Activated T-cell treated with anti-CD3 and anti-CD28 coated beads, Interleukin-2, amount 50 U/mL, for 4 hours (primary cell): ENCODE measurements around the gene TAF4. TPM values are rescaled to one million over a fixed set of nuclear protein-coding genes. Genes with fewer than 3 reads are reported as not detected.
"Not testable (repeated sequence)": the region's sequence is repeated elsewhere in the genome, so short reads cannot be mapped to it uniquely, and the experiment has no call there.

ENCODE experiments used
- ATAC-seq, 2 donors: fragments of 200-7000 bp; cut with Tn5 transposase; one replicate each; pipeline ENCODE4 v1.10.0; 2021
- DNase-seq: peaks from one replicate; pipeline ENCODE4 v3.0.0-alpha.2; 2020
- H3K27me3 Mint-ChIP-seq: one replicate; pipeline ENCODE4 v1.8.0; 2021; ENCODE audit warnings: low read depth, mixed read lengths
- H3K36me3 Mint-ChIP-seq: one replicate; pipeline ENCODE4 v1.8.0; 2022; ENCODE audit warnings: mixed read lengths; ENCODE audit not compliant: insufficient read depth
- H3K4me1 Mint-ChIP-seq: one replicate; pipeline ENCODE4 v1.8.0; 2021; ENCODE audit warnings: low read depth, mixed read lengths
- H3K4me3 Mint-ChIP-seq: one replicate; pipeline ENCODE4 v1.8.0; 2021; ENCODE audit warnings: mild to moderate bottlenecking, moderate library complexity, mixed read lengths
- H3K9me3 Mint-ChIP-seq: one replicate; pipeline ENCODE4 v1.8.0; 2021; ENCODE audit warnings: mixed read lengths
- total RNA-seq, 3 donors: library from RNA; stranded (reverse); gene quantifications; one replicate each; pipeline ENCODE4 v1.2.1, GENCODE V29; 2021

Gene TAF4
- total RNA-seq, 3 donors from 2014 or later, result 26.4 to 31.1 (median 27.0) TPM

- Mint-ChIP-seq H3K4me1 (no peaks in the 10 kb centered on the region), H3K9me3 (no peaks in the 10 kb centered on the region), H3K36me3 (no peaks in the 10 kb centered on the region), H3K4me3 (no peak overlapping the region), H3K27me3 (peaks cover 2% of the 10 kb centered on the region)
- DNase-seq, result no peak
- ATAC-seq, result no peak
These were observed 22.0 kb upstream of the TAF4 start for GRCh38 chr20:62087632-62088031.

DNA sequence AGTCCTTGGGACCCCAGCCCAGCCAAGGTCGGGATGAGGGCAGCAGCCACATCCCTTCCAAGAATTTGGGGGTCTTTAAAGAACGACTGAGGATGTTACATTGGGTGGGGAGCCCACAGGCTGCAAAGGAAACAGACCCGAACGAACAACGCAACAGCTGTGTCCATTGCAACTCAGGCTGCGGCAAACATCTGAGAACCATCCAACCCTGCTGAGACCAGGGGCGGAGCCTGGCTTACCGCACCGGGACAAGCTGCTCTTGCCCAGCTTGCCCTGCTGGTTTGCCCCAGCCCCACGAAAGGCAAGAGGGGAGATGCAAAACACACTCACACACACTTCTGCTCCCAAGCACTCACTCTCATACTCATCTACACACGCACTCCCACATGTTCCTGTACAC is 21.5 kb upstream of the TAF4 start:
- no peak for ATAC-seq
- Mint-ChIP-seq H3K27me3 (peaks cover 2% of the 10 kb centered on the region), H3K9me3 (no peaks in the 10 kb centered on the region), H3K4me3 (no peak overlapping the region), H3K36me3 (no peaks in the 10 kb centered on the region), H3K4me1 (no peaks in the 10 kb centered on the region)
- DNase-seq, result no peak

- no peaks in the 10 kb centered on the region for H3K36me3 Mint-ChIP-seq
- H3K4me3 Mint-ChIP-seq, result no peak overlapping the region
- ATAC-seq (no peak), DNase-seq (no peak)
- peaks cover 2% of the 10 kb centered on the region for H3K27me3 Mint-ChIP-seq
- no peaks in the 10 kb centered on the region for H3K4me1 Mint-ChIP-seq
- H3K9me3 Mint-ChIP-seq, result peaks cover 4% of the 10 kb centered on the region
These were observed 19.5 kb upstream of the TAF4 start for GRCh38 chr20:62085206-62085605.

- ATAC-seq, H3K27me3 Mint-ChIP-seq, DNase-seq, H3K4me1 Mint-ChIP-seq, H3K4me3 Mint-ChIP-seq, H3K9me3 Mint-ChIP-seq, H3K36me3 Mint-ChIP-seq: not testable (repeated sequence)
These were observed 18.5 kb upstream of the TAF4 start for GRCh38 chr20:62084224-62084623.

DNA sequence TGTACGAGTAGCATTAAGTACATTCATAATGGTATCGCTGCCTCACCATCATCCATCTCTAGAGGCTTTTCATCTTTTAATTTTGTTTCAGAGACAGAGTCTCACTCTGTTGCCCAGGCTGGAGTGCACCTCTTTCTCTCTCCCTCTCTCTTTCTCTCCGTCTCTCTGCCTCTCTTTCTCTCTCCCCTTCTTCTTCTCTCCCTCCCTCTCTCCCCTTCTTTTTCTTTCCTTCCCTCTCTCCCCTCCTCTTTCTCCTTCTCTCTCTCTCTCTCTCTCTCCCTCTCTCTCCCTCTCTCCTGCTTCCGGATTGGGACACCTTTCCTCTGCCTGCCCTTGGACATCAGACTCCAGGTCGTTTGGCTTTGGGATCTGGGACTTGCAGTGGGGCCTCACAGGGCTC is 17.6 kb upstream of the TAF4 start:
- no peak for DNase-seq
- no peak for ATAC-seq
- Mint-ChIP-seq H3K4me3 (no peak overlapping the region), H3K36me3 (no peaks in the 10 kb centered on the region), H3K4me1 (no peaks in the 10 kb centered on the region), H3K9me3 (peaks cover 10% of the 10 kb centered on the region), H3K27me3 (peaks cover 2% of the 10 kb centered on the region)

DNA sequence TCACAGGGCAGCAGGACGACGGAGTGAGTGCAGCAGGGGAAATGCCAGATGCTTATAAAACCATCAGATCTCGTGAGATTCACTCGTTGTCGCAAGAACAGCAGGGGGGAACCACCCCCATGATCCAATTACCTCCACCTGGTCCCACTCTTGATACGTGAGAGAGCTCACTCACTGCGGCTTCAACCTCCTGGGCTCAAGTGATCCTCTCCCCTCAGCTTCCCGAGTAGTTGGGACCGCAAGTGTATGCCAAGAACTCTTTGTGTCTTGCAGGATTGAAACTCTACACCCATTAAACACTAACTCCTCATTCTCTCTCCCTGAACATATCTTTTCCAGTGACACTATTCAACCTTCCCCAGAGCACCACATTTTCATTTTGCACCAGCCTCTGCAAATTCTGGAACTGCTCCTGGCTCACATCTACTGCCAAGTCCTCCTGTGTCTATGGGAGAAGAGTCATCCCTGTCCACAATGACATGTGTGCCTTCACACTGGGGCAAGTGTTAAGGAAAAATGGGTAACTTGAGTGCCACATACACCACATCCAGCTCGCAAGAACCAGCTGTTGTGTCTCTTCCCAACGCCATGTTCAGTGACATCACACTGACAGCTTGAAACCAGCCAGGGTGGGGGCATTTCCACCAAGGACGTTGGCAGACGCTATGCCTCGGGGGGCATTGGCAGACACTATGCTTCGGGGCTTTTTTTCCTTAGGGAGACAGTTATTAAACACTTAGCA is 14.7 kb upstream of the TAF4 start:
- ATAC-seq, result no peak
- peaks cover 14% of the 10 kb centered on the region for H3K9me3 Mint-ChIP-seq
- H3K27me3 Mint-ChIP-seq, result peaks cover 2% of the 10 kb centered on the region
- no peak overlapping the region for H3K4me3 Mint-ChIP-seq
- DNase-seq, result no peak
- no peaks in the 10 kb centered on the region for H3K36me3 Mint-ChIP-seq
- no peaks in the 10 kb centered on the region for H3K4me1 Mint-ChIP-seq

DNA sequence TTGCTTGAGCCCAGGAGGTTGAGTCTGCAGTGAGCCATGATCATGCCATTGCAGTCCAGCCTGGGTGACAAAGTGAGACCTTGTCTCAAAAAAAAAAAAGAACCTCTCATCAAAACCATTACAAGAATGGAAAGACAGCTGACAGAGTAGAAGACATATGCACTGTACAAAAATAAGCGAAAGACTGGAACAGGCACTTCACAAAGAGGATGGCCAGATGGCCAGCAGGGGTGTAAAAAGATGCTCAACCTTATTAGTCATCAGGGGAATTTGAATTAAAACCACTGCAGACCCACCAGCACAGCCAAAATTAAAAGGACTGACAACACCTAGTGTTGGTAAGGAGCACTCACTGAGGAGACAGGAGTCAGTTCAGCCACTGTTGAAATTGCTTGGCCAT is 13.5 kb upstream of the TAF4 start:
- Mint-ChIP-seq H3K9me3 (peaks cover 22% of the 10 kb centered on the region), H3K4me1 (no peaks in the 10 kb centered on the region), H3K4me3 (no peak overlapping the region), H3K27me3 (no peaks in the 10 kb centered on the region), H3K36me3 (no peaks in the 10 kb centered on the region)
- DNase-seq (no peak), ATAC-seq (no peak)

GRCh38 chr20:62073323-62073722 is 7.6 kb upstream of the TAF4 start:
- no peak for ATAC-seq
- no peak overlapping the region for H3K4me3 Mint-ChIP-seq
- no peak for DNase-seq
- peaks cover 26% of the 10 kb centered on the region for H3K9me3 Mint-ChIP-seq
- no peaks in the 10 kb centered on the region for H3K4me1 Mint-ChIP-seq
- H3K27me3 Mint-ChIP-seq, result no peaks in the 10 kb centered on the region
- no peaks in the 10 kb centered on the region for H3K36me3 Mint-ChIP-seq

GRCh38 chr20:62071669-62072430 is 6.2 kb upstream of the TAF4 start:
- peaks cover 26% of the 10 kb centered on the region for H3K9me3 Mint-ChIP-seq
- H3K36me3 Mint-ChIP-seq, H3K4me3 Mint-ChIP-seq, ATAC-seq, H3K27me3 Mint-ChIP-seq, DNase-seq: not testable (repeated sequence)
- peaks cover 13% of the 10 kb centered on the region for H3K4me1 Mint-ChIP-seq

- H3K36me3 Mint-ChIP-seq, result no peaks in the 10 kb centered on the region
- no peak overlapping the region for H3K4me3 Mint-ChIP-seq
- DNase-seq (no peak), ATAC-seq (no peak)
- H3K9me3 Mint-ChIP-seq, result peaks cover 16% of the 10 kb centered on the region
- H3K27me3 Mint-ChIP-seq, result no peaks in the 10 kb centered on the region
- H3K4me1 Mint-ChIP-seq, result peaks cover 16% of the 10 kb centered on the region
These were observed 4.1 kb upstream of the TAF4 start for GRCh38 chr20:62069741-62070216.

GRCh38 chr20:62068997-62069396 is 3.3 kb upstream of the TAF4 start:
- DNase-seq (no peak), ATAC-seq (no peak)
- H3K4me1 Mint-ChIP-seq, result peaks cover 18% of the 10 kb centered on the region
- H3K27me3 Mint-ChIP-seq, result no peaks in the 10 kb centered on the region
- no peaks in the 10 kb centered on the region for H3K36me3 Mint-ChIP-seq
- peaks cover 12% of the 10 kb centered on the region for H3K9me3 Mint-ChIP-seq
- no peak overlapping the region for H3K4me3 Mint-ChIP-seq

GRCh38 chr20:62067547-62068260 is 2.0 kb upstream of the TAF4 start:
- peak overlapping the region; percentile 79 for H3K4me3 Mint-ChIP-seq
- H3K9me3 Mint-ChIP-seq, result peaks cover 1% of the 10 kb centered on the region
- no peak for ATAC-seq
- no peak for DNase-seq
- H3K27me3 Mint-ChIP-seq, result no peaks in the 10 kb centered on the region
- H3K4me1 Mint-ChIP-seq, result peaks cover 31% of the 10 kb centered on the region
- H3K36me3 Mint-ChIP-seq, result peaks cover 1% of the 10 kb centered on the region

DNA sequence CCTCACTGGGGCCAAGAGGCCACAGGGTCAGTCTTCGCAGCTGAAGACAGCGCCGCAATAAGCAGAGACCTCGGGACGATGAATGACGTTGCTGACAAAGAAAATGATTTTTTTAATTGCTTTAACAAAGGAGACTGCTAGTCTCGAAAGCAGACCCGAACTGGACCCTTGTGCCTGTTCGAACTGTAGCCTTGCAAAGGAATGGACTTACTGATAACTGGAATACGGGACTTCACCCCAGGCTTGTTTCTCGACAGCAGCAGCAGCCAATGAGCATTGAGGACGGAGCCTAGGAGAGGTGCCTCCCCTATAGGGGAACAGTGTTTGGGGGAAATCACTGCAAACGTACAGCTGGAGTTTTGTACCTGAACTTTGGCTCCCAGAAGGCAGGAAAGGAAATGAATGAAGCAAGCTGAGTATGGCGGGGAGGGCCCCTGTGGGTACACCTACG is 1.3 kb upstream of the TAF4 start:
- H3K36me3 Mint-ChIP-seq, result peaks cover 5% of the 10 kb centered on the region
- peaks cover 38% of the 10 kb centered on the region for H3K4me1 Mint-ChIP-seq
- DNase-seq (no peak), ATAC-seq (no peak)
- H3K4me3 Mint-ChIP-seq, result peak overlapping the region; percentile 79
- no peaks in the 10 kb centered on the region for H3K9me3 Mint-ChIP-seq
- H3K27me3 Mint-ChIP-seq, result no peaks in the 10 kb centered on the region

DNA sequence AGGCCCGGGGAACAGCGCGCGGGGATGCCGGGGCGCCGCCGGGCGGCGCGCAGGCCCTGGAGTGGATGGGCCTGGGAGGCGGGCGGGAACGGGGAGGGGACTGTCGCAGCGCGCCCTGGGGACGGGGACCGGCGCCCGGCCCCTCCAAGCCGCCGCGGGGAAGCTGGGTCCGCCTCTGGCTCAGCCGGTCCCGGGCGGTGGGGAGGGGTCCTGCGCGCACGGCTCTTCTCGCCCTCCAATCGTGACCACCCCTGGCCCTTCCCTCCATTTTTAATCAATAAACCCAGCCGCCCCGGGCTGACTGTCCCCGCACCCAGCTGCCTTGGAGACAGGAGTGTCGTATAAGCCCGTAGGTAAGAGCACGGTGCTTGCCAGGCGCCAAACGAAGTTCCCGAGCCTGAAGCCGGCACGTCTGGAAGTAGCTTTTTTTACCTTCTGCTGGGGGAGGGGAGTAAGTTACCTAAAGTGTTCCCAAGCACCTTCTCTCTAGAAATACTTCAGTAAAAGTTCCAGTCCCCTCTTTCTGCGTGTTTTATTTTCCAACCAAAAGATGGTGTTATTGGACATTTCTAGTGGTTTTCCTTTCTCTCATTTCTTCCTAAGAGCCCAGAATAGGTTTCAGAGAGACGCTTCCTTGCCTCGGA is 780 bp upstream of the TAF4 start:
- H3K4me1 Mint-ChIP-seq, result peaks cover 44% of the 10 kb centered on the region
- peak overlapping the region; percentile 79 for H3K4me3 Mint-ChIP-seq
- no peaks in the 10 kb centered on the region for H3K27me3 Mint-ChIP-seq
- DNase-seq (peak; percentile 32), ATAC-seq (peak in 1 of 2 donors; percentile 32)
- peaks cover 5% of the 10 kb centered on the region for H3K36me3 Mint-ChIP-seq
- H3K9me3 Mint-ChIP-seq, result no peaks in the 10 kb centered on the region
